ENCODE results near the gene CHST3.

Gene CHST3

GRCh38 chr10:72061491-72061890, 97.3 kb downstream of the CHST3 start:
- no peak for DNase-seq

GRCh38 chr10:72061930-72062329, 97.7 kb downstream of the CHST3 start:
- no peak for DNase-seq

- no peak for DNase-seq
These were observed 98.2 kb downstream of the CHST3 start for GRCh38 chr10:72062382-72062781.

All from stimulated activated CD4-positive, alpha-beta T cell treated with anti-CD3 and anti-CD28 coated beads, Interleukin-12 subunit alpha, Interleukin-12 subunit beta, amount 100 ng/mL, for 4 hours (primary cell).